Body of pancreas (tissue), 4 donors: ENCODE measurements around the gene ADAMTS5. TPM values are rescaled to one million over a fixed set of nuclear protein-coding genes. Genes with fewer than 3 reads are reported as not detected.
A peak's percentile ranks its signal among the peaks of the same experiment; 100 is the strongest.

Source experiments
- ATAC-seq: fragments of 150-250 bp; one replicate; pipeline ENCODE4 v1.9.1; 2016
- DNase-seq, 4 donors: peaks; one replicate each; pipeline ENCODE4 v3.0.0-alpha.2; 2019
- H3K27ac ChIP-seq, 4 donors: fragments of 200-600 bp; sonication (generic); 1 replicate in 3 of 4; 2 replicates in 1 of 4; pipeline versions ENCODE4 v1.5.1 to v1.6.1; 2016 to 2019; ENCODE audit warnings: mild to moderate bottlenecking in 1 of 4, mixed read lengths in 1 of 4, moderate library complexity in 1 of 4
- H3K27me3 ChIP-seq, 2 donors: fragments of 200-600 bp; sonication (generic); one replicate each; pipeline ENCODE4 v1.6.0; 2016; ENCODE audit warnings: mild to moderate bottlenecking in 1 of 2
- H3K36me3 ChIP-seq, 2 donors: fragments of 200-600 bp; sonication (generic); replicated peaks in 1 of 2; 2 replicates each; pipeline ENCODE4 v1.5.1; 2016; ENCODE audit warnings: low read depth in 2 of 2; ENCODE audit not compliant: insufficient read depth in 1 of 2
- H3K4me1 ChIP-seq: fragments of 200-600 bp; sonication (generic); one replicate; pipeline ENCODE4 v1.6.0; 2016
- H3K4me3 ChIP-seq, 2 donors: fragments of 200-600 bp; sonication (generic); 1 replicate in 1 of 2; 2 replicates in 1 of 2; pipeline ENCODE4 v1.5.1; 2016 to 2019
- H3K9me3 ChIP-seq, 3 donors: fragments of 200-600 bp; sonication (generic); 1 replicate in 2 of 3; 2 replicates in 1 of 3; pipeline ENCODE4 v1.5.1; 2016
- CTCF ChIP-seq, 7 experiments: fragments of 450-650 bp in 4 of 7; fragments of 200-600 bp in 3 of 7; sonication (generic) in 3 of 7; IDR thresholded peaks; one replicate each; pipeline ENCODE4 v1.5.1; 2016 to 2019; ENCODE audit warnings: antibody characterized with exemption in 7 of 7
- POLR2A ChIP-seq, 3 donors: fragments of 450-650 bp; IDR thresholded peaks; one replicate each; pipeline ENCODE4 v1.6.1; 2016; ENCODE audit warnings: antibody characterized with exemption in 3 of 3, mild to moderate bottlenecking in 2 of 3
- WGBS, 2 donors: methylation state at CpG; one replicate each; pipeline ENCODE4 v1.1.5; 2017; 5-methylcytosine and 5-hydroxymethylcytosine counted together
- intact Hi-C: fragments of 100-400 bp; cut with DNase I; formaldehyde crosslinking; loops from one replicate; pipeline ENCODE4 v1.15.1; 2023
- total RNA-seq, 2 donors: library from RNA; depleted of rRNA; stranded (reverse); fragments of >200 nt; gene quantifications; one replicate each; pipeline ENCODE4 v1.1.0, GENCODE V29; 2016

ADAMTS5 gene
- total RNA-seq: 1 to 10 TPM; 3.4 to 3.6 TPM

GRCh38 chr21:26967062-26967913 is at the start of gene ADAMTS5:
Gene ADAMTS5, minus strand, starts transcription at chr21:26967088. Its CDS starts 697 bp downstream, at chr21:26966391.
- peak; percentile 14 to 26 (median 17) for DNase-seq
- Histone ChIP-seq H3K9me3 (no peaks in the 10 kb centered on the region), H3K4me1 (peaks cover 26% of the 10 kb centered on the region), H3K27me3 (peaks cover 2 to 9% of the 10 kb centered on the region in 2 donors), H3K4me3 (peak within 1 kb of the TSS; percentile 22 to 38), H3K36me3 (no peaks in the 10 kb centered on the region), H3K27ac (peak within 1 kb of the TSS in 2 of 4 donors; percentile 21 to 29)
- no peak for TF ChIP-seq CTCF (IDR thresholded peaks at IDR 0.05)
- TF ChIP-seq POLR2A (IDR thresholded peaks at IDR 0.05): no peak
- intact Hi-C loops: no loop called here
- ATAC-seq: peak; percentile 47
- 2 to 3% methylated on average over 55 of the region's 55 CpGs for WGBS, 2 donors

GRCh38 chr21:27001526-27001925 is 34.6 kb upstream of the ADAMTS5 start:
- H3K27ac ChIP-seq: no peak overlapping the region
- no peaks in the 10 kb centered on the region for H3K36me3 ChIP-seq
- H3K4me1 ChIP-seq: no peaks in the 10 kb centered on the region
- no peak overlapping the region for H3K4me3 ChIP-seq
- TF ChIP-seq POLR2A (IDR thresholded peaks at IDR 0.05): no peak
- no peak for TF ChIP-seq CTCF (IDR thresholded peaks at IDR 0.05)
- H3K27me3 ChIP-seq: no peaks in the 10 kb centered on the region
- ATAC-seq (no peak), DNase-seq (no peak)
- intact Hi-C loops: no loop called here
- no peaks in the 10 kb centered on the region for H3K9me3 ChIP-seq
- WGBS, 2 donors: 67 to 77% methylated on average over 1 of the region's 1 CpG

GRCh38 chr21:26983576-26983975 is 16.7 kb upstream of the ADAMTS5 start:
- ATAC-seq: no peak
- intact Hi-C loops: no loop called here
- no peaks in the 10 kb centered on the region for H3K27me3 ChIP-seq
- WGBS, 2 donors: 80 to 84% methylated on average over 5 of the region's 5 CpGs
- H3K27ac ChIP-seq: no peak overlapping the region
- no peaks in the 10 kb centered on the region for H3K36me3 ChIP-seq
- TF ChIP-seq CTCF (IDR thresholded peaks at IDR 0.05) (no peak), POLR2A (IDR thresholded peaks at IDR 0.05) (no peak)
- no peak overlapping the region for H3K4me3 ChIP-seq
- no peaks in the 10 kb centered on the region for H3K4me1 ChIP-seq
- H3K9me3 ChIP-seq: no peaks in the 10 kb centered on the region
- DNase-seq: no peak

GRCh38 chr21:26982767-26983166 is 15.9 kb upstream of the ADAMTS5 start:
- Histone ChIP-seq H3K9me3 (no peaks in the 10 kb centered on the region), H3K4me3 (no peak overlapping the region), H3K27me3 (no peaks in the 10 kb centered on the region), H3K27ac (no peak overlapping the region), H3K4me1 (no peaks in the 10 kb centered on the region), H3K36me3 (no peaks in the 10 kb centered on the region)
- peak in 1 of 4 donors; percentile 13 for DNase-seq
- ATAC-seq: no peak
- 68 to 75% methylated on average over 2 of the region's 2 CpGs for WGBS, 2 donors
- intact Hi-C loops: no loop called here
- TF ChIP-seq CTCF (IDR thresholded peaks at IDR 0.05): no peak
- TF ChIP-seq POLR2A (IDR thresholded peaks at IDR 0.05): no peak

GRCh38 chr21:26977746-26978145 is 10.9 kb upstream of the ADAMTS5 start:
- no peak for TF ChIP-seq CTCF (IDR thresholded peaks at IDR 0.05)
- TF ChIP-seq POLR2A (IDR thresholded peaks at IDR 0.05): no peak
- H3K4me3 ChIP-seq: no peak overlapping the region
- intact Hi-C loops: no loop called here
- H3K27me3 ChIP-seq: no peaks in the 10 kb centered on the region
- H3K4me1 ChIP-seq: no peaks in the 10 kb centered on the region
- no peak overlapping the region for H3K27ac ChIP-seq
- H3K9me3 ChIP-seq: no peaks in the 10 kb centered on the region
- WGBS, 2 donors: 65 to 72% methylated on average over 3 of the region's 3 CpGs
- DNase-seq (no peak), ATAC-seq (no peak)
- no peaks in the 10 kb centered on the region for H3K36me3 ChIP-seq
